GM12892 (cell line): ENCODE data around the gene NOP9.
"Not testable (repeated sequence)": the region's sequence is repeated elsewhere in the genome, so short reads cannot be mapped to it uniquely, and the experiment has no call there.

Experiments used
- DNase-seq: peaks from one replicate; pipeline ENCODE4 v3.0.0; 2011; ENCODE audit not compliant: insufficient read length
- FAIRE-seq: peaks from 2 replicates; lab custom pipeline; 2011; peaks lifted over from hg19 to GRCh38; lab: Jason Lieb, UNC
- POLR2A ChIP-seq: IDR thresholded peaks from 2 replicates; pipeline ENCODE4 v1.6.1; 2011; ENCODE audit warnings: low read depth, low read length, control low read depth
- POLR2AphosphoS5 ChIP-seq: IDR thresholded peaks from 2 replicates; pipeline ENCODE4 v1.6.1; 2011; ENCODE audit warnings: low read depth, low read length, control low read depth
- TAF1 ChIP-seq: IDR thresholded peaks from 2 replicates; pipeline ENCODE4 v1.6.1; 2011; ENCODE audit warnings: low read depth, mild to moderate bottlenecking, control low read depth, low read length, borderline replicate concordance

The NOP9 gene

GRCh38 chr14:24351517-24351916 is 51.9 kb downstream of the NOP9 start:
- no peak for TF ChIP-seq POLR2AphosphoS5
- no peak for TF ChIP-seq POLR2A
- TF ChIP-seq TAF1: no peak
- DNase-seq: no peak
- FAIRE-seq: no peak

DNA sequence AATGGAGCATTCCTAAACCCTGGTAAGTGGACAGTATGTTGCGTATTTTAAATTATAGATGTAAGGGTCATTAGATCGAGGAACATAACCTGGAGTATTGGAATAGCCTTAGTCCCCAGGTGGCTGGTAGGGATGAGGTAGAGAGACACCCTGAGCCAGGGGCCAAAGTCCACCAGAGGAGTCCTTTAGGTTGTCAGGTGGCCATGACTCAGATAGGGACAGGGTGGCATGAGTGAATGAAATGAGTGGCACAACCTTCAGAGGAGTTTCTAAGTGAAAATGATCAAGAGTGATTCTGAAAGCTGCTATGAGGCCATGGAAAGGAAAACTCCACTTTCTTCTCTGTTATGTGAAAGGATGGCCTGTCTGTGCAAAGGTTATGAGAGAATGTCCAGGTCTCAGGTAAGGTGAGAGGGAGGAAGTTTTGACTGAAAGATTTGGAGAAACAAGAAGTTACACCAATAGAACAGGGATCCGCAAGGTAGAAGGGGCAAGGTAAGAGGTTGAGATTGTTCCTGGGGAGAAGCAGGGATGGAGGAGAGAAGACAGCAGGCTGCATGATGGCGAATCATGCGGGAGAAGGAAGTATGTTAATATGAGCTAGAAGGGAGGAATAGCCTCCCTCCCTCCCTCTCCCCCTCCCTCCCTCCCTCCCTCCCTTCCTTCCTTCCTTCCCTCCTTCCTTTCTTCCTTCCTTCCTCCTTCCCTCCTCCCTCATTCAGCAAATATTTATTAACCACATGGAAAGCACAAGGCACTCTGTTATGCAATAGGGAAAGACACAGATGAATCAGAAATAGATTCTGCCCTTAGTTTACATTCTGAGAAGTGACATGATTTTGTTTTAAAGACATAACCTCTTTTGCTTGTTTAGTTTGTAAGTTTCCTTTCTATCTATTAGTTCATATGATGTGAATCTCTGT is 54.2 kb downstream of the NOP9 start:
- DNase-seq: no peak
- no peak for TF ChIP-seq POLR2A
- TF ChIP-seq TAF1: no peak
- no peak for TF ChIP-seq POLR2AphosphoS5
- FAIRE-seq: no peak

GRCh38 chr14:24354482-24354825 is 54.8 kb downstream of the NOP9 start:
- FAIRE-seq, DNase-seq: not testable (repeated sequence)

- DNase-seq (no peak), FAIRE-seq (no peak)
- TF ChIP-seq POLR2A (no peak), POLR2AphosphoS5 (no peak), TAF1 (no peak)
Observed at GRCh38 chr14:24355009-24355408, 55.4 kb downstream of the NOP9 start.

DNA sequence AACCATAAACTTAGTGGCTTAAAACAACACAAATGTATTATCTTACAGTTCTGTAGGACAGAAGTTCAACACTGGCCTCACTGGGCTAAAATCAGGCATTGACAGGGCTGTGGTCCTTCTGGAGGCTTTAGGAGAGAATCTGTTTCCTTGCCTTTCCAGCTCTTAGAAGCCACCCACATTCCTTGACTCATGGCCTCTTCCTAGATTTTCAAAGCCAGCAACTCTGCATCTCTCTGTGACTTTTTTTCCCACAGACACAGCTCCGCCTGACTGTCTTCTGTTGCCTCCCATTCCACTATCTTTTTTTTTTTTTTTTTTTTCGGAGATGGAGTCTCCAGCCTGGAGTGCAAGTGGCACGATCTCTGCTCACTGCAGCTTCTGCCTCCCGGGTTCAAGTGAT is 56.6 kb downstream of the NOP9 start:
- DNase-seq (no peak), FAIRE-seq (no peak)
- TF ChIP-seq POLR2A: no peak
- TF ChIP-seq POLR2AphosphoS5: no peak
- no peak for TF ChIP-seq TAF1
